HEK293 (cell line): ENCODE results near the gene SMKR1.

Experiments used
- CTCF ChIA-PET: fragments of 350-600 bp; formaldehyde crosslinking; extraction: SDS; loops from one replicate; lab custom pipeline; 2021; ENCODE audit warnings: antibody characterized with exemption; lab: Yijun Ruan, JAX
- POLR2A ChIA-PET: fragments of 300-600 bp; formaldehyde crosslinking; extraction: SDS; loops from one replicate; lab custom pipeline; 2020; ENCODE audit warnings: antibody characterized with exemption, inconsistent platforms; lab: Yijun Ruan, JAX
- H3K27ac ChIP-seq: fragments of 200-500 bp; sonication (Bioruptor generic); 2 replicates; pipeline ENCODE4 v1.5.1; 2014; ENCODE audit warnings: low read depth, low read length, control low read depth, inconsistent platforms; ENCODE audit errors: extremely low read depth
- H3K36me3 ChIP-seq, 2 experiments: fragments of 200-500 bp in 1 of 2; sonication (Bioruptor generic) in 1 of 2; 1 replicate in 1 of 2; 2 replicates in 1 of 2; pipeline ENCODE4 v1.5.1; 2014 to 2017; ENCODE audit warnings: inconsistent platforms in 2 of 2, low read length in 2 of 2; ENCODE audit not compliant: control insufficient read depth in 2 of 2, insufficient read depth in 1 of 2
- H3K4me1 ChIP-seq: fragments of 200-500 bp; sonication (Bioruptor generic); 2 replicates; pipeline ENCODE4 v1.5.1; 2014; ENCODE audit warnings: mild to moderate bottlenecking, low read length, inconsistent platforms; ENCODE audit not compliant: control insufficient read depth, insufficient read depth
- H3K4me3 ChIP-seq: 2 replicates; pipeline ENCODE4 v1.5.1; 2011; ENCODE audit warnings: low read depth, mild to moderate bottlenecking, control low read depth, low read length, moderate library complexity
- H3K9me3 ChIP-seq: fragments of 200-500 bp; sonication (Bioruptor generic); 2 replicates; pipeline ENCODE4 v1.5.1; 2014; ENCODE audit warnings: low read depth, low read length, inconsistent platforms; ENCODE audit not compliant: control insufficient read depth, insufficient read depth
- FEZF1 ChIP-seq: fragments of 450-650 bp; formaldehyde crosslinking; IDR thresholded peaks from 2 replicates; pipeline ENCODE4 v1.5.1; 2016; ENCODE audit warnings: missing biosample characterization, missing genetic modification characterization
- IKZF3 ChIP-seq: fragments of 450-650 bp; IDR thresholded peaks from 2 replicates; pipeline ENCODE4 v1.5.0; 2018; ENCODE audit warnings: missing biosample characterization, mild to moderate bottlenecking, missing genetic modification characterization, moderate library complexity
- MZF1 ChIP-seq: fragments of 450-650 bp; formaldehyde crosslinking; IDR thresholded peaks from 2 replicates; pipeline ENCODE4 v1.5.1; 2017; ENCODE audit warnings: missing biosample characterization, missing genetic modification characterization, borderline replicate concordance
- OSR2 ChIP-seq: fragments of 450-650 bp; formaldehyde crosslinking; IDR thresholded peaks from 2 replicates; pipeline ENCODE4 v1.5.1; 2016; ENCODE audit warnings: missing biosample characterization, missing genetic modification characterization
- ZBTB17 ChIP-seq: fragments of 450-650 bp; formaldehyde crosslinking; IDR thresholded peaks from 2 replicates; pipeline ENCODE4 v1.5.1; 2016; ENCODE audit warnings: missing biosample characterization, missing genetic modification characterization
- ZBTB20 ChIP-seq: fragments of 450-650 bp; formaldehyde crosslinking; IDR thresholded peaks from 2 replicates; pipeline ENCODE4 v1.5.1; 2016; ENCODE audit warnings: missing biosample characterization, missing genetic modification characterization
- ZNF10 ChIP-seq: fragments of 450-650 bp; formaldehyde crosslinking; IDR thresholded peaks from 2 replicates; pipeline ENCODE4 v1.5.1; 2017; ENCODE audit warnings: missing biosample characterization, missing genetic modification characterization
- ZNF169 ChIP-seq: fragments of 450-650 bp; formaldehyde crosslinking; IDR thresholded peaks from 2 replicates; pipeline ENCODE4 v1.5.1; 2016; ENCODE audit warnings: missing biosample characterization, missing genetic modification characterization
- ZNF2 ChIP-seq: fragments of 450-650 bp; formaldehyde crosslinking; IDR thresholded peaks from 2 replicates; pipeline ENCODE4 v1.5.1; 2016; ENCODE audit warnings: missing biosample characterization, missing genetic modification characterization
- ZNF239 ChIP-seq: fragments of 450-650 bp; formaldehyde crosslinking; IDR thresholded peaks from 2 replicates; pipeline ENCODE4 v1.5.1; 2016; ENCODE audit warnings: missing biosample characterization, missing genetic modification characterization
- ZNF335 ChIP-seq: fragments of 450-650 bp; formaldehyde crosslinking; conservative IDR thresholded peaks from 2 replicates; pipeline ENCODE4 v1.5.1; 2016; ENCODE audit warnings: missing biosample characterization, missing genetic modification characterization
- ZNF350 ChIP-seq: fragments of 450-650 bp; formaldehyde crosslinking; IDR thresholded peaks from 2 replicates; pipeline ENCODE4 v1.5.0; 2017; ENCODE audit warnings: missing biosample characterization, mild to moderate bottlenecking, missing genetic modification characterization
- ZNF544 ChIP-seq: fragments of 450-650 bp; formaldehyde crosslinking; IDR thresholded peaks from 2 replicates; pipeline ENCODE4 v1.5.0; 2017; ENCODE audit warnings: missing biosample characterization, missing genetic modification characterization
- ZNF548 ChIP-seq: fragments of 450-650 bp; formaldehyde crosslinking; IDR thresholded peaks from 2 replicates; pipeline ENCODE4 v1.5.1; 2016; ENCODE audit warnings: missing biosample characterization, missing genetic modification characterization
- ZNF660 ChIP-seq: fragments of 450-650 bp; IDR thresholded peaks from 2 replicates; pipeline ENCODE4 v1.5.1; 2018; ENCODE audit warnings: missing biosample characterization, mild to moderate bottlenecking, missing genetic modification characterization
- ZSCAN30 ChIP-seq: fragments of 450-650 bp; IDR thresholded peaks from 2 replicates; pipeline ENCODE4 v1.5.1; 2018; ENCODE audit warnings: missing biosample characterization, mild to moderate bottlenecking, missing genetic modification characterization, moderate library complexity
- TF ChIP-seq, protein P1 (sequence below): fragments of 450-650 bp; formaldehyde crosslinking; IDR thresholded peaks from 2 replicates; pipeline ENCODE4 v1.5.1; 2016; ENCODE audit warnings: missing biosample characterization, missing genetic modification characterization
- TF ChIP-seq, protein P2 (sequence below): fragments of 450-650 bp; formaldehyde crosslinking; IDR thresholded peaks from 2 replicates; pipeline ENCODE4 v1.5.1; 2017; ENCODE audit warnings: missing biosample characterization, missing genetic modification characterization
- TF ChIP-seq, protein P3 (sequence below): fragments of 450-650 bp; formaldehyde crosslinking; IDR thresholded peaks from 2 replicates; pipeline ENCODE4 v1.5.1; 2016; ENCODE audit warnings: missing biosample characterization, missing genetic modification characterization
- TF ChIP-seq, protein P4 (sequence below): fragments of 450-650 bp; formaldehyde crosslinking; IDR thresholded peaks from 2 replicates; pipeline ENCODE4 v1.5.1; 2016; ENCODE audit warnings: missing biosample characterization, missing genetic modification characterization
- TF ChIP-seq, protein P5 (sequence below): fragments of 450-650 bp; formaldehyde crosslinking; IDR thresholded peaks from 2 replicates; pipeline ENCODE4 v1.5.1; 2017; ENCODE audit warnings: missing biosample characterization, missing genetic modification characterization
- TF ChIP-seq, protein P6 (sequence below): fragments of 450-650 bp; IDR thresholded peaks from 2 replicates; pipeline ENCODE4 v1.5.1; 2018; ENCODE audit warnings: missing biosample characterization, missing genetic modification characterization

SMKR1 gene

DNA sequence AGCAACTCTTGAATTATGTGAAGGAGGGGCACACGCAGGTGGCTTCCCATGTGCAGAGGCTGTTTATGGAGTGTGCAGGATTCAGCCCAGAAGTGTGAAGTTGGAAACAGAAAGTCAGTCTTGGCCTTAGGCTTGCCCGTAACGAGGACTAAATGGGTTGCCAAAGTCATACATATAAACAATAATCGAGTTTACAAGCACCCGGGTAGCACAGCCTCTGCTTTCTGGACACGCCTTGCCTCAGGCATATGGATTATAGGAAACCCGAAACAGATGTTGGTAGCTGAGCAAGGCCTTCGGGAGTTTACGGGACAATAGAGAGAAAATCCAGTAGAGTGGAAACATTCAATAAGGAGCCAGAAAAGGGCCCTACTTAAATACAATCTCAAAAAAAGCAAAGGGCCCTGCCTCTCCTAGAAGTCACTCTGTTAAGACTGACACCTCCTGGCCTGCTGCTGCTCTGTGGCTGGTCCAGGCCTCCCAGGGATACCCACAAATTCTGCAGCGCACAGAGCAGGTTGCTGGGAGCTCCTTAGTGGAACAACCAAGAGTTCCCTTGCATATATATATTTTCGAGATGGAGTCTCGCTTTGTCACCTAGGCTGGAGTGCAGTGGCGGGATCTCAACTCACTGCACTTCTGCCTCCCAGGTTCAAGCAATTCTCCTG, 48.5 kb downstream of the SMKR1 start:
- TF ChIP-seq ZNF548 (tag by site-specific recombination) (no peak), MZF1 (tag by site-specific recombination) (peak; percentile 24; the same call in 1 of the 2 replicates), ZNF10 (tag by site-specific recombination) (no peak), ZBTB20 (tag by site-specific recombination) (peak; percentile 62), ZBTB17 (tag by site-specific recombination) (0 out of 2 replicates have a peak, but pooled peaks have one; percentile 23), OSR2 (tag by site-specific recombination) (peak; percentile 56; the same call in 1 of the 2 replicates), FEZF1 (tag by site-specific recombination) (peak; percentile 35; the same call in 1 of the 2 replicates), ZSCAN30 (tag by site-specific recombination) (0 out of 2 replicates have a peak, but pooled peaks have one; percentile 27)
- TF ChIP-seq, protein P1, sequence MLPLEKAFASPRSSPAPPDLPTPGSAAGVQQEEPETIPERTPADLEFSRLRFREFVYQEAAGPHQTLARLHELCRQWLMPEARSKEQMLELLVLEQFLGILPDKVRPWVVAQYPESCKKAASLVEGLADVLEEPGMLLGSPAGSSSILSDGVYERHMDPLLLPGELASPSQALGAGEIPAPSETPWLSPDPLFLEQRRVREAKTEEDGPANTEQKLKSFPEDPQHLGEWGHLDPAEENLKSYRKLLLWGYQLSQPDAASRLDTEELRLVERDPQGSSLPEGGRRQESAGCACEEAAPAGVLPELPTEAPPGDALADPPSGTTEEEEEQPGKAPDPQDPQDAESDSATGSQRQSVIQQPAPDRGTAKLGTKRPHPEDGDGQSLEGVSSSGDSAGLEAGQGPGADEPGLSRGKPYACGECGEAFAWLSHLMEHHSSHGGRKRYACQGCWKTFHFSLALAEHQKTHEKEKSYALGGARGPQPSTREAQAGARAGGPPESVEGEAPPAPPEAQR (tag by site-specific recombination), result no peak
- TF ChIP-seq, protein P2, sequence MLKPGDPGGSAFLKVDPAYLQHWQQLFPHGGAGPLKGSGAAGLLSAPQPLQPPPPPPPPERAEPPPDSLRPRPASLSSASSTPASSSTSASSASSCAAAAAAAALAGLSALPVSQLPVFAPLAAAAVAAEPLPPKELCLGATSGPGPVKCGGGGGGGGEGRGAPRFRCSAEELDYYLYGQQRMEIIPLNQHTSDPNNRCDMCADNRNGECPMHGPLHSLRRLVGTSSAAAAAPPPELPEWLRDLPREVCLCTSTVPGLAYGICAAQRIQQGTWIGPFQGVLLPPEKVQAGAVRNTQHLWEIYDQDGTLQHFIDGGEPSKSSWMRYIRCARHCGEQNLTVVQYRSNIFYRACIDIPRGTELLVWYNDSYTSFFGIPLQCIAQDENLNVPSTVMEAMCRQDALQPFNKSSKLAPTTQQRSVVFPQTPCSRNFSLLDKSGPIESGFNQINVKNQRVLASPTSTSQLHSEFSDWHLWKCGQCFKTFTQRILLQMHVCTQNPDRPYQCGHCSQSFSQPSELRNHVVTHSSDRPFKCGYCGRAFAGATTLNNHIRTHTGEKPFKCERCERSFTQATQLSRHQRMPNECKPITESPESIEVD (tag by site-specific recombination), result peak; percentile 47; the same call in 1 of the 2 replicates
- TF ChIP-seq, protein P3, sequence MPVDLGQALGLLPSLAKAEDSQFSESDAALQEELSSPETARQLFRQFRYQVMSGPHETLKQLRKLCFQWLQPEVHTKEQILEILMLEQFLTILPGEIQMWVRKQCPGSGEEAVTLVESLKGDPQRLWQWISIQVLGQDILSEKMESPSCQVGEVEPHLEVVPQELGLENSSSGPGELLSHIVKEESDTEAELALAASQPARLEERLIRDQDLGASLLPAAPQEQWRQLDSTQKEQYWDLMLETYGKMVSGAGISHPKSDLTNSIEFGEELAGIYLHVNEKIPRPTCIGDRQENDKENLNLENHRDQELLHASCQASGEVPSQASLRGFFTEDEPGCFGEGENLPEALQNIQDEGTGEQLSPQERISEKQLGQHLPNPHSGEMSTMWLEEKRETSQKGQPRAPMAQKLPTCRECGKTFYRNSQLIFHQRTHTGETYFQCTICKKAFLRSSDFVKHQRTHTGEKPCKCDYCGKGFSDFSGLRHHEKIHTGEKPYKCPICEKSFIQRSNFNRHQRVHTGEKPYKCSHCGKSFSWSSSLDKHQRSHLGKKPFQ (tag by site-specific recombination), result peak; percentile 97
- CTCF ChIA-PET, result interaction anchor here (0.6 to 0.8 kb wide), 2 partner anchors 94 to 1299 kb away, joined by 4 read pairs; no protein-coding TSS in a partner anchor
- Histone ChIP-seq H3K27ac (0 out of 2 replicates have a peak overlapping the region, but pooled peaks have one; percentile 18), H3K36me3 (no peaks in the 10 kb centered on the region), H3K4me1 (peaks cover 4% of the 10 kb centered on the region), H3K4me3 (no peak overlapping the region), H3K9me3 (no peaks in the 10 kb centered on the region)
- POLR2A ChIA-PET, result interaction anchor here (0.6 kb wide), 1 partner anchor 454 kb away, joined by 3 read pairs; no protein-coding TSS in a partner anchor

DNA sequence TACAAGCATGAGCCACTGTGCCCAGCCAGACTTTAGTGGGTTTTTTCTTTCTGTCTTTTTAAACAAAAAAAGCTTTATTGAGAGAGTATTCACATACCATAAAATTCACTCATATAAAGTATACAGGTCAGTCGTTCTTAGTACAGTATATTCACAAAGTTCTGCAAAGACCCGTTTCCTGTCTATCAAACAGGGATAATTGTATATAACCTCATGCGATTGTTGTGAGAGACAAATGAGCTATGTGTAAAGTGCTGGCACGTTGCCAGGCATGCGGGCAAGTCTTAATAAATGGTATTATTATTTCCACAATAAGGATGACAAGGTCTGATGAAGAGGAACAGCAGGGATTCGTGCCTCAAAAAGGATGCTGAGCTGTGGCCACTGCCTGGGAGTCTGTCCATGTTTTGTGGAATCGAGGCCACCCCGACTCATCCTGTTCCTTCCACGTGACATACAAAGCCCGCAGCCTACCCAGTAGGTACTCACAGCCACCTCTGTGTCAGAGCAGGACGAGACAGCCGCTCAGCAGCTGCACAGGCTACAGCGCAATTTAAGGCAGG, 51.6 kb downstream of the SMKR1 start:
- Histone ChIP-seq H3K9me3 (no peaks in the 10 kb centered on the region), H3K27ac (no peak overlapping the region), H3K36me3 (no peaks in the 10 kb centered on the region), H3K4me1 (peaks cover 4% of the 10 kb centered on the region), H3K4me3 (no peak overlapping the region)
- CTCF ChIA-PET, result interaction anchor here (0.7 kb wide), 1 partner anchor 53 kb away, joined by 3 read pairs; no protein-coding TSS in a partner anchor
- POLR2A ChIA-PET, result no interaction called here
- TF ChIP-seq IKZF3 (tag by site-specific recombination) (no peak), ZNF544 (tag by site-specific recombination) (0 out of 2 replicates have a peak, but pooled peaks have one; percentile 36), ZNF239 (tag by site-specific recombination) (no peak), ZNF660 (tag by site-specific recombination) (peak; percentile 86; the same call in 1 of the 2 replicates), ZNF350 (peak; percentile 75; the same call in 1 of the 2 replicates), ZNF335 (tag by site-specific recombination) (peak; percentile 67), ZNF2 (tag by site-specific recombination) (0 out of 2 replicates have a peak, but pooled peaks have one; percentile 18), ZNF169 (tag by site-specific recombination) (no peak)
- TF ChIP-seq, protein P4, sequence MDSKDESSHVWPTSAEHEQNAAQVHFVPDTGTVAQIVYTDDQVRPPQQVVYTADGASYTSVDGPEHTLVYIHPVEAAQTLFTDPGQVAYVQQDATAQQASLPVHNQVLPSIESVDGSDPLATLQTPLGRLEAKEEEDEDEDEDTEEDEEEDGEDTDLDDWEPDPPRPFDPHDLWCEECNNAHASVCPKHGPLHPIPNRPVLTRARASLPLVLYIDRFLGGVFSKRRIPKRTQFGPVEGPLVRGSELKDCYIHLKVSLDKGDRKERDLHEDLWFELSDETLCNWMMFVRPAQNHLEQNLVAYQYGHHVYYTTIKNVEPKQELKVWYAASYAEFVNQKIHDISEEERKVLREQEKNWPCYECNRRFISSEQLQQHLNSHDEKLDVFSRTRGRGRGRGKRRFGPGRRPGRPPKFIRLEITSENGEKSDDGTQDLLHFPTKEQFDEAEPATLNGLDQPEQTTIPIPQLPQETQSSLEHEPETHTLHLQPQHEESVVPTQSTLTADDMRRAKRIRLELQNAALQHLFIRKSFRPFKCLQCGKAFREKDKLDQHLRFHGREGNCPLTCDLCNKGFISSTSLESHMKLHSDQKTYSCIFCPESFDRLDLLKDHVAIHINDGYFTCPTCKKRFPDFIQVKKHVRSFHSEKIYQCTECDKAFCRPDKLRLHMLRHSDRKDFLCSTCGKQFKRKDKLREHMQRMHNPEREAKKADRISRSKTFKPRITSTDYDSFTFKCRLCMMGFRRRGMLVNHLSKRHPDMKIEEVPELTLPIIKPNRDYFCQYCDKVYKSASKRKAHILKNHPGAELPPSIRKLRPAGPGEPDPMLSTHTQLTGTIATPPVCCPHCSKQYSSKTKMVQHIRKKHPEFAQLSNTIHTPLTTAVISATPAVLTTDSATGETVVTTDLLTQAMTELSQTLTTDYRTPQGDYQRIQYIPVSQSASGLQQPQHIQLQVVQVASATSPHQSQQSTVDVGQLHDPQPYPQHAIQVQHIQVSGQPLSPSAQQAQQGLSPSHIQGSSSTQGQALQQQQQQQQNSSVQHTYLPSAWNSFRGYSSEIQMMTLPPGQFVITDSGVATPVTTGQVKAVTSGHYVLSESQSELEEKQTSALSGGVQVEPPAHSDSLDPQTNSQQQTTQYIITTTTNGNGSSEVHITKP (tag by site-specific recombination), result no peak
- TF ChIP-seq, protein P5, sequence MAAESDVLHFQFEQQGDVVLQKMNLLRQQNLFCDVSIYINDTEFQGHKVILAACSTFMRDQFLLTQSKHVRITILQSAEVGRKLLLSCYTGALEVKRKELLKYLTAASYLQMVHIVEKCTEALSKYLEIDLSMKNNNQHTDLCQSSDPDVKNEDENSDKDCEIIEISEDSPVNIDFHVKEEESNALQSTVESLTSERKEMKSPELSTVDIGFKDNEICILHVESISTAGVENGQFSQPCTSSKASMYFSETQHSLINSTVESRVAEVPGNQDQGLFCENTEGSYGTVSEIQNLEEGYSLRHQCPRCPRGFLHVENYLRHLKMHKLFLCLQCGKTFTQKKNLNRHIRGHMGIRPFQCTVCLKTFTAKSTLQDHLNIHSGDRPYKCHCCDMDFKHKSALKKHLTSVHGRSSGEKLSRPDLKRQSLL (tag by site-specific recombination), result no peak; the same call in 1 of the 2 replicates
- TF ChIP-seq, protein P6, sequence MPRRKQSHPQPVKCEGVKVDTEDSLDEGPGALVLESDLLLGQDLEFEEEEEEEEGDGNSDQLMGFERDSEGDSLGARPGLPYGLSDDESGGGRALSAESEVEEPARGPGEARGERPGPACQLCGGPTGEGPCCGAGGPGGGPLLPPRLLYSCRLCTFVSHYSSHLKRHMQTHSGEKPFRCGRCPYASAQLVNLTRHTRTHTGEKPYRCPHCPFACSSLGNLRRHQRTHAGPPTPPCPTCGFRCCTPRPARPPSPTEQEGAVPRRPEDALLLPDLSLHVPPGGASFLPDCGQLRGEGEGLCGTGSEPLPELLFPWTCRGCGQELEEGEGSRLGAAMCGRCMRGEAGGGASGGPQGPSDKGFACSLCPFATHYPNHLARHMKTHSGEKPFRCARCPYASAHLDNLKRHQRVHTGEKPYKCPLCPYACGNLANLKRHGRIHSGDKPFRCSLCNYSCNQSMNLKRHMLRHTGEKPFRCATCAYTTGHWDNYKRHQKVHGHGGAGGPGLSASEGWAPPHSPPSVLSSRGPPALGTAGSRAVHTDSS, result peak; percentile 23; the same call in 1 of the 2 replicates
